ENCODE data around the gene DOLPP1. TPM values are rescaled to one million over a fixed set of nuclear protein-coding genes. Genes with fewer than 3 reads are reported as not detected.

The DOLPP1 gene
- total and polyA plus RNA-seq, 2 of the 8 experiments (the other 6 are each of a cell fraction or from before 2014, with no cell fraction given) = 36.0 to 45.3 TPM

DNA sequence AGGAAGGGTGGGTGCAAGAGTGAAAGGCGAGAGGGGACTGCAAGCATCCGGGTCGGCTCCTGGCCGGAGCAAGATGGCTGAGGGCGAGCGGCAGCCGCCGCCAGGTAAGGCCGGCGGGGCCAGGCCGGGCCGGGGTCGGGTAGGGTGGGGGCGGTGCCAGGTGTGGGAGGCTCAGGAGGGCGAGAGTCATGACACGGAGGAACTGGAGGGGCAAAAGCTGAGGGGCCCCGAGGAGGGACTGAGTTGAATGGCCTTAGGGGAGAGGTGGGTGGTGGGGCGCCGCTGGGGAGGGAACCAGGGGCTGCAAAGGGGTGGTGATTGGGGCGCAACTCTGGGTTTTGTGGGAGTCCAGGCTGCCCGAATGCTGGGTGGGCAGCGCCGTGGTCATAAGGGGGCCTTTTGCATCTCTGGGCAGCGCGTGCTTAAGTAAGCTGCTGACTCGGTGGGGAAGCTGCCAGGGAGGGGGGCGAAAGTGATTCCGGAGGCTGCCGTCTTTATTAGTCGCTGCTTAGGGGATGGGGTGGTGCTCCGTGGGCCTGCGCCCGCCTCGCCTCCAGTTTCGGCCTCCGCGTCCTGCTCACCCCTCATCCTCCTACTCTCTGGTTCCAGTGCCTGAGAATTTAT, 30.7 kb downstream of the DOLPP1 start:
- ChIA-PET CTCF (ENCODE audit: partially characterized antibody) (interaction anchor here (0.6 to 9.7 kb wide), 4 partner anchors 9 to 159 kb away, joined by 3 to 64 read pairs (median 4); no protein-coding TSS in a partner anchor), POLR2A (ENCODE audit: partially characterized antibody) (interaction anchor here (0.5 to 4.3 kb wide), 10 partner anchors 10 to 110 kb away, joined by 3 to 21 read pairs (median 6); no protein-coding TSS in a partner anchor)
- H3K36me3 ChIP-seq (ENCODE audit: control insufficient read depth in 2 of 4, insufficient read depth in 4 of 4, low read length in 3 of 4) = no peaks in the 10 kb centered on the region
- no peak for DNase-seq (ENCODE audit: low read depth in 1 of 2, low spot score in 2 of 2)
- no peak overlapping the region for H3K23ac ChIP-seq (ENCODE audit: insufficient read length)
- peaks cover 0 to 5% (median 3%) of the 10 kb centered on the region in 4 experiments; a peak in 3 of 7 replicates for H3K4me1 ChIP-seq (replicated peaks in 1 of 4; ENCODE audit: control insufficient read depth in 3 of 4, insufficient read depth in 4 of 4, low read length in 3 of 4)
- H3K27ac ChIP-seq (ENCODE audit: low read depth, low read length) = peak overlapping the region; percentile 95
- no peaks in the 10 kb centered on the region for H3K9me3 ChIP-seq (ENCODE audit: insufficient read depth in 2 of 2, low read depth in 1 of 2, low read length in 1 of 2)
- peak overlapping the region; percentile 84 to 99 for H3K4me2 ChIP-seq (ENCODE audit: insufficient read depth in 1 of 2, low read depth in 2 of 2, low read length in 2 of 2)
- peak overlapping the region; percentile 55 to 94 (median 94) for H3K9ac ChIP-seq (replicated peaks in 1 of 4; ENCODE audit: extremely low read depth in 1 of 4, low read depth in 3 of 4, low read length in 3 of 4)
- peaks cover 0 to 2% of the 10 kb centered on the region in 2 experiments for H4K20me1 ChIP-seq (replicated peaks in 1 of 2; ENCODE audit: control insufficient read depth in 1 of 2, insufficient read depth in 2 of 2, low read length in 2 of 2)
- peak overlapping the region; percentile 96 for H4K91ac ChIP-seq (replicated peaks; ENCODE audit: insufficient read length, low read length)
- no peak overlapping the region for H2AK5ac ChIP-seq (ENCODE audit: low read depth, low read length)
- H2BK120ac ChIP-seq (replicated peaks; ENCODE audit: low read depth, low read length) = peak overlapping the region; percentile 78
- H3K79me2 ChIP-seq (ENCODE audit: control insufficient read depth in 1 of 2, insufficient read depth in 2 of 2, low read length in 2 of 2) = peaks cover 0 to 42% of the 10 kb centered on the region in 2 experiments; a peak in 3 of 4 replicates
- H3K4me3 ChIP-seq (ENCODE audit: extremely low read depth in 1 of 4, insufficient read depth in 2 of 4, low read depth in 3 of 4, low read length in 4 of 4) = peak overlapping the region; percentile 75 to 95 (median 89)
- peaks cover 0 to 15% (median 13%) of the 10 kb centered on the region in 4 experiments; a peak in 5 of 7 replicates for H3K27me3 ChIP-seq (replicated peaks in 1 of 4; ENCODE audit: control insufficient read depth in 3 of 4, extremely low read depth in 1 of 4, insufficient read depth in 3 of 4, low read length in 3 of 4)
- peak overlapping the region; percentile 99 for H4K5ac ChIP-seq (ENCODE audit: insufficient read length, low read depth, low read length)
- peaks cover 4% of the 10 kb centered on the region for H3K79me1 ChIP-seq (ENCODE audit: low read depth, low read length)
- H2BK15ac ChIP-seq (ENCODE audit: low read length) = no peak overlapping the region
- peak overlapping the region; percentile 66; the same call in 1 of the 2 replicates for H2AFZ ChIP-seq (ENCODE audit: low read length)
- no peak for FAIRE-seq
- H2BK20ac ChIP-seq (ENCODE audit: low read length) = no peak overlapping the region
- H3K23me2 ChIP-seq (ENCODE audit: low read depth, low read length) = peaks cover 10% of the 10 kb centered on the region
- 4% methylated on average over 15 of the region's 37 CpGs; no CpG with 5 or more reads in 1 of the 2 experiments for WGBS, 2 experiments (ENCODE audit: extremely low coverage in 1 of 2, insufficient coverage in 1 of 2, insufficient read length in 1 of 2, insufficient replicate concordance in 2 of 2, low coverage in 1 of 2, low lambda C conversion rate in 2 of 2, missing lambda C conversion rate in 1 of 2)
- peak overlapping the region; percentile 91 for H3K4ac ChIP-seq (replicated peaks; ENCODE audit: insufficient read length, low read depth, low read length)
- H3K56ac ChIP-seq (replicated peaks; ENCODE audit: insufficient read length, low read depth, low read length) = peak overlapping the region; percentile 99
- peak overlapping the region; percentile 99 for H4K8ac ChIP-seq (ENCODE audit: extremely low read depth, insufficient read depth, low read length)
- peak overlapping the region; percentile 99 for H3K18ac ChIP-seq (ENCODE audit: extremely low read depth, low read length)
- H2BK5ac ChIP-seq (ENCODE audit: low read depth, low read length) = peak overlapping the region; percentile 93
- H2BK12ac ChIP-seq (ENCODE audit: low read depth, low read length) = no peak overlapping the region; the same call in 1 of the 2 replicates
- no peak overlapping the region for H3K14ac ChIP-seq (ENCODE audit: insufficient read length)
- TF ChIP-seq HDAC2 (IDR thresholded peaks at IDR 0.05; ENCODE audit: borderline replicate concordance in 1 of 2, low read depth in 2 of 2, low read length in 2 of 2) (0 out of 4 replicates have a peak, but pooled peaks of 1 of the 2 experiments have one; percentile 43), SP4 (IDR thresholded peaks at IDR 0.05; ENCODE audit: low read length) (no peak), TAF1 (IDR thresholded peaks at IDR 0.05; ENCODE audit: low read depth, low read length) (peak; percentile 9), PHF8 (conservative IDR thresholded peaks at IDR 0.05; ENCODE audit: low read depth, low read length) (peak; percentile 71), KDM5A (IDR thresholded peaks at IDR 0.05; ENCODE audit: low read length) (0 out of 2 replicates have a peak, but pooled peaks have one; percentile 33), CEBPB (IDR thresholded peaks at IDR 0.05; ENCODE audit: low read depth, low read length) (no peak), POLR2A (IDR thresholded peaks at IDR 0.05; ENCODE audit: control extremely low read depth in 1 of 2, low read depth in 2 of 2, low read length in 2 of 2) (peak in 1 of 2 experiments; percentile 70; a peak in 1 of 3 replicates), EZH2 (IDR thresholded peaks at IDR 0.05; ENCODE audit: low read depth, low read length, severe bottlenecking) (no peak), KDM4A (IDR thresholded peaks at IDR 0.05; ENCODE audit: low read depth, low read length, severe bottlenecking) (peak; percentile 33), CHD1 (IDR thresholded peaks at IDR 0.05; ENCODE audit: low read depth, low read length) (no peak), JUND (IDR thresholded peaks at IDR 0.05; ENCODE audit: low read length) (no peak), RNF2 (IDR thresholded peaks at IDR 0.05; ENCODE audit: borderline replicate concordance, low read depth, low read length, missing control alignments, poor library complexity, severe bottlenecking) (no peak)

Data from H1 (cell line).